Measurements from ENCODE around the gene ATF1.
"Not testable (repeated sequence)": the region's sequence is repeated elsewhere in the genome, so short reads cannot be mapped to it uniquely, and the experiment has no call there.

Gene ATF1

GRCh38 chr12:50820177-50820576 is 56.3 kb downstream of the ATF1 start:
- no peak for DNase-seq (ENCODE audit: low read depth)
- TF ChIP-seq MYC (IDR thresholded peaks at IDR 0.05; ENCODE audit: low read depth, low read length) (no peak), POLR2A (IDR thresholded peaks at IDR 0.05; ENCODE audit: extremely low read depth, insufficient read length) (no peak), MAX (IDR thresholded peaks at IDR 0.05; ENCODE audit: low read depth, low read length) (no peak), CTCF (IDR thresholded peaks at IDR 0.05; ENCODE audit: low read depth, low read length) (no peak)
- no peak overlapping the region for H3K4me3 ChIP-seq (ENCODE audit: low read depth, low read length)

GRCh38 chr12:50822082-50822481 is 58.2 kb downstream of the ATF1 start:
- no peak for TF ChIP-seq POLR2A (IDR thresholded peaks at IDR 0.05; ENCODE audit: extremely low read depth, insufficient read length)
- TF ChIP-seq CTCF (IDR thresholded peaks at IDR 0.05; ENCODE audit: low read depth, low read length): no peak
- TF ChIP-seq MYC (IDR thresholded peaks at IDR 0.05; ENCODE audit: low read depth, low read length): no peak
- no peak overlapping the region for H3K4me3 ChIP-seq (ENCODE audit: low read depth, low read length)
- DNase-seq (ENCODE audit: low read depth): peak; percentile 30

- H3K4me3 ChIP-seq (ENCODE audit: low read depth, low read length): not testable (repeated sequence)
Measured at GRCh38 chr12:50823724-50824123, 59.8 kb downstream of the ATF1 start.

GRCh38 chr12:50824914-50825313 is 61.0 kb downstream of the ATF1 start:
- DNase-seq (ENCODE audit: low read depth): no peak
- H3K4me3 ChIP-seq (ENCODE audit: low read depth, low read length): no peak overlapping the region
- no peak for TF ChIP-seq MYC (IDR thresholded peaks at IDR 0.05; ENCODE audit: low read depth, low read length)
- no peak for TF ChIP-seq POLR2A (IDR thresholded peaks at IDR 0.05; ENCODE audit: extremely low read depth, insufficient read length)
- no peak for TF ChIP-seq CTCF (IDR thresholded peaks at IDR 0.05; ENCODE audit: low read depth, low read length)
- no peak for TF ChIP-seq MAX (IDR thresholded peaks at IDR 0.05; ENCODE audit: low read depth, low read length)

More at GRCh38 chr12:50823724-50824123, 59.8 kb downstream of the ATF1 start:
- not testable (repeated sequence) for DNase-seq (ENCODE audit: low read depth)

GRCh38 chr12:50825372-50825838 is 61.5 kb downstream of the ATF1 start:
- peak; percentile 22 for TF ChIP-seq CTCF (IDR thresholded peaks at IDR 0.05; ENCODE audit: low read depth, low read length)
- TF ChIP-seq MYC (IDR thresholded peaks at IDR 0.05; ENCODE audit: low read depth, low read length): no peak
- no peak for TF ChIP-seq MAX (IDR thresholded peaks at IDR 0.05; ENCODE audit: low read depth, low read length)
- H3K4me3 ChIP-seq (ENCODE audit: low read depth, low read length): no peak overlapping the region
- DNase-seq (ENCODE audit: low read depth): peak; percentile 80

- no peak overlapping the region for H3K4me3 ChIP-seq (ENCODE audit: low read depth, low read length)
- DNase-seq (ENCODE audit: low read depth): no peak
- no peak for TF ChIP-seq MAX (IDR thresholded peaks at IDR 0.05; ENCODE audit: low read depth, low read length)
- TF ChIP-seq POLR2A (IDR thresholded peaks at IDR 0.05; ENCODE audit: extremely low read depth, insufficient read length): no peak
- no peak for TF ChIP-seq CTCF (IDR thresholded peaks at IDR 0.05; ENCODE audit: low read depth, low read length)
- TF ChIP-seq MYC (IDR thresholded peaks at IDR 0.05; ENCODE audit: low read depth, low read length): no peak
Measured at GRCh38 chr12:50828121-50828520, 64.2 kb downstream of the ATF1 start.

Data from NB4 (cell line).